ENCODE results near the gene IL17RA.
A peak's percentile ranks its signal among the peaks of the same experiment; 100 is the strongest.

IL17RA gene

GRCh38 chr22:17159504-17159951, 74.7 kb downstream of the IL17RA start:
- DNase-seq: peak; percentile 47

GRCh38 chr22:17161991-17162390, 77.2 kb downstream of the IL17RA start:
- no peak for DNase-seq

GRCh38 chr22:17162731-17163130, 77.9 kb downstream of the IL17RA start:
- DNase-seq: no peak

- DNase-seq: no peak
Observed at GRCh38 chr22:17164392-17165024, 79.7 kb downstream of the IL17RA start.

Data from NCI-H510A treated with DMSO at 0.1 percent for 48 hours (cell line).